ENCODE data around the gene PAK3.

The PAK3 gene

GRCh38 chrX:111265486-111265885 lies 169.5 kb downstream of the PAK3 start:
- no peak for DNase-seq

DNA sequence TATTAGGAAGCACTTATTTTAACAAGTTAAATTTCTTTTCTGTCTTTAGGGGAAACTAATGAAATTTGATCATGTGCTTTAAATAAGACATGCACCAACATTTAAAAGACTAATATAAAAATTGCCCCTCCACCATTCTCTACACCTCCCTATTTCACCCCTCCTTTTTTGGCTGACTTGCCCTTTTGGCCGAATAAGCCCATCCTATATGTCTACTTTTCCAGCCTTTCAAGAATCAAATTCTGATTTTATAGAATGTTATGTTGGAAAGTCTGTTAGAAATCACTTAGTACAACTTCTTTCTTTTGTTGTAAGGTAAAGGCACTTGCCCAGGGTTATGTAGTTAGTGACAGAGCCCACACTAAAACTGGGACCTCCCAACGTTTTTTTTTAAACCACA lies 172.5 kb downstream of the PAK3 start:
- DNase-seq: no peak

DNA sequence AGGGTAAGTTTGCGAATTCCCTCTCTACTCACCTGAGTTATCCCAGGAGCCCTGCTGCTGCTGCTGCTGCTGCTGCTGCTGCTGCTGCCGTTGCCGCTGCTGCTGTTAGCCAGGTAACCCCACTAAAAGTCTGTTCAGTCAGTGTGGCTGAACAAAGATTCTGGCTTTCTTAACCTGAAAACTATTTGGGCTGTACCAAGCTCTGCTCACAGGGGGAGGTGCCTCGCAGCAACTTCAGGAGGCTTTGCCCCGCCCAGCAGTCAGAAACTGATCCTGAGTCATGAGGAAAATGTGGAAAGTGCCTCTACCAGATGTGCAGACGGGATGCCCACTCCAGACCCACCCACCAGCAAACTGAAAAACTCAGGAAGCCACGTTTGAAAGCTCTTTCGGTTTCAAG lies 174.3 kb downstream of the PAK3 start, which contains the start of gene CAPN6:
TSS of gene CAPN6 (minus strand) at position 145 of the 400 bp plus-strand sequence. CDS start 6,547 bp downstream, outside the sequence.
- DNase-seq: no peak
